ENCODE measurements around the gene SPN.
"Not testable (repeated sequence)": the region's sequence is repeated elsewhere in the genome, so short reads cannot be mapped to it uniquely, and the experiment has no call there.

The SPN gene

GRCh38 chr16:29646947-29647346 is 16.1 kb upstream of the SPN start:
- DNase-seq: no peak

DNA sequence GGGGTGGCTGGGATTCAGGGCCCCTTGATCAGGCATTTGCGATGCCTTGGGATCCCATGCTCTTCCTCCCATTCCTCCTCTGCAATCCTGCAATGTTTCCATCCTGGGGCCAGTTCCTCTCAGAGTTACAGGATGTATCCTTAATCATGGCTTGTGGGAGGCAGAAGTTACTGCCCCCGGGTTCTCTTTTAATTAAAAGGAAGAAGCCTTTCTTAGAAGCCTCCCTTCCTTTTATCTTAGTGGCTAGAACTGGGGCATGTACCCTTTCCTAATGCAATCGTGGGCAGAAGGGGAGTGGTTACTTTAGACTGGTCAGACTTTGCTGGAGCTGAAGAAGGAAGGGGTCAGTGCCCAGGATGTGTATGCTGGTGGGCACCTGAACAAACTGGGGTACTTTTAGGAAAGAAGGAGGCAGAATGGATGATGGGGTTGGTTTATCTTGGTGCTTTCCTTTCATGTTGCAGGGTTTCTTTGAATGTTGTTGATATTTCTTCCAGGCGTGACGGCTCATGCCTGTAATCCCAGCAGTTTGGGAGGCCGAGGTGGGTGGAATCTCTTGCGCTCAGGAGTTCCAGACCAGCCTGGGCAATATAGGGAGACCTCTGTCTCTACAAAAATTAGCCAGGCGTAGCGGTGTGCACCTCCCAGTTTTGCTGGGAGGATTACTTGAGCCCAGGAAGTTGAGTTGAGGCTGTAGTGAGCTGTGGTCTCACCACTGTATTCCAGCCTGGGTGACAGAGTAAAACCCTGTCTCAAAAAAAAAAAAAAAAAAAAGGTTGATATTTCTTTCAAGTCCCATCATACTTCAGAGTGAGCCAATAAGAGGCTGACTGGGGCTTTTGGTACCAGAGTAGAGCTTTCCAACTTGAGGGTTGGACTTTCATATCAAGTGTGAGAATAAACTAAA is 13.2 kb upstream of the SPN start:
- no peak for DNase-seq

GRCh38 chr16:29650771-29651170 is 12.3 kb upstream of the SPN start:
- DNase-seq: no peak

- DNase-seq: no peak
Observed at GRCh38 chr16:29651774-29652349, 11.2 kb upstream of the SPN start.

GRCh38 chr16:29653471-29653870 is 9.6 kb upstream of the SPN start:
- DNase-seq: no peak

- not testable (repeated sequence) for DNase-seq
Observed at GRCh38 chr16:29653890-29654289, 9.2 kb upstream of the SPN start.

DNA sequence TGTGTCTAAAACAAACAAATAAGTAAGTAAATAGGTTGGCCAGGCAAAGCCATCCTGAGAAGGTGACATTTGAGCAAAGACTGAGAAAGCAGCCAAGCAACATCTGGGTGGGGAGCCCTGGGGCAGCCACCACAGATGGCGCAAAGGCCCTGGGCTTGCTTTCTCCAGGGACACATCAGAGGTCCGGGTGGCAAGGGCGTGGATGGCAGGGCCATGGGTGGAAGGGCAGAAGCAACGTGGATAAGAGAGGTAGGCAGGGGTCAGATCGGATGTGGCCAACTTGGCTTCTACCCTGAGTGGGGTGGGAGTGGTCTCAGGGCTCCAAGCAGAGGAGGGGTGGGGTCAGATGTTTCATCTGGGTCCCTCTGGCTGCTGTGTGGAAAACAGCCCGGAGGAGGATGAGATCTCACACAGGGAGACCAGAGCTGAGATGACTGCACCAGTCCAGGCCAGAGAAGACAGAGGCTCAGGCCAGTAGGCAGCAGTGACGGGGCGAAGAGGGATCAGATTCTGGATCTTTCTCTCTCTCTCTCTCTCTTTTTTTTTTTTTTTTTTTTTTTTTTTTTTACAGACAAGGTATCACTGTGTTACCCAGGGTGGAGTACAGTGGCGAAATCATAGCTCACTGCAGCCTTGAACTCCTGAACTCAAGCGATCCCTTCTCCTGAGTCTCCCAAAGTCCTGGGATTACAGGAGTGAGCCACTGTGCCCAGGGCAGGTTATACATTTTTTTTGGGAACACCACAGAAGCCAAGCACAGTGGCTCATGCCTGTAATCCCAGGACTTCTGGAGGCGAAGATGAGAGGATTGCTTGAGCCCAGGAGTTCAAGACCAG is 6.1 kb upstream of the SPN start:
- DNase-seq: no peak

- DNase-seq: no peak
Observed at GRCh38 chr16:29658705-29659104, 4.3 kb upstream of the SPN start.

GRCh38 chr16:29662000-29662728 is 883 bp upstream of the SPN start:
- DNase-seq: no peak

GRCh38 chr16:29662729-29663015 is 375 bp upstream of the SPN start:
- peak; percentile 75 for DNase-seq

- peak; percentile 75 for DNase-seq
Observed at GRCh38 chr16:29663807-29664090, 702 bp downstream of the SPN start.

DNA sequence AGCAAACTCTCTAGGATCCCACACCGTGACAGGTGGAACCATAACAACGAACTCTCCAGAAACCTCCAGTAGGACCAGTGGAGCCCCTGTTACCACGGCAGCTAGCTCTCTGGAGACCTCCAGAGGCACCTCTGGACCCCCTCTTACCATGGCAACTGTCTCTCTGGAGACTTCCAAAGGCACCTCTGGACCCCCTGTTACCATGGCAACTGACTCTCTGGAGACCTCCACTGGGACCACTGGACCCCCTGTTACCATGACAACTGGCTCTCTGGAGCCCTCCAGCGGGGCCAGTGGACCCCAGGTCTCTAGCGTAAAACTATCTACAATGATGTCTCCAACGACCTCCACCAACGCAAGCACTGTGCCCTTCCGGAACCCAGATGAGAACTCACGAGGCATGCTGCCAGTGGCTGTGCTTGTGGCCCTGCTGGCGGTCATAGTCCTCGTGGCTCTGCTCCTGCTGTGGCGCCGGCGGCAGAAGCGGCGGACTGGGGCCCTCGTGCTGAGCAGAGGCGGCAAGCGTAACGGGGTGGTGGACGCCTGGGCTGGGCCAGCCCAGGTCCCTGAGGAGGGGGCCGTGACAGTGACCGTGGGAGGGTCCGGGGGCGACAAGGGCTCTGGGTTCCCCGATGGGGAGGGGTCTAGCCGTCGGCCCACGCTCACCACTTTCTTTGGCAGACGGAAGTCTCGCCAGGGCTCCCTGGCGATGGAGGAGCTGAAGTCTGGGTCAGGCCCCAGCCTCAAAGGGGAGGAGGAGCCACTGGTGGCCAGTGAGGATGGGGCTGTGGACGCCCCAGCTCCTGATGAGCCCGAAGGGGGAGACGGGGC is 1.3 kb downstream of the SPN start:
- peak; percentile 79 for DNase-seq

DNA sequence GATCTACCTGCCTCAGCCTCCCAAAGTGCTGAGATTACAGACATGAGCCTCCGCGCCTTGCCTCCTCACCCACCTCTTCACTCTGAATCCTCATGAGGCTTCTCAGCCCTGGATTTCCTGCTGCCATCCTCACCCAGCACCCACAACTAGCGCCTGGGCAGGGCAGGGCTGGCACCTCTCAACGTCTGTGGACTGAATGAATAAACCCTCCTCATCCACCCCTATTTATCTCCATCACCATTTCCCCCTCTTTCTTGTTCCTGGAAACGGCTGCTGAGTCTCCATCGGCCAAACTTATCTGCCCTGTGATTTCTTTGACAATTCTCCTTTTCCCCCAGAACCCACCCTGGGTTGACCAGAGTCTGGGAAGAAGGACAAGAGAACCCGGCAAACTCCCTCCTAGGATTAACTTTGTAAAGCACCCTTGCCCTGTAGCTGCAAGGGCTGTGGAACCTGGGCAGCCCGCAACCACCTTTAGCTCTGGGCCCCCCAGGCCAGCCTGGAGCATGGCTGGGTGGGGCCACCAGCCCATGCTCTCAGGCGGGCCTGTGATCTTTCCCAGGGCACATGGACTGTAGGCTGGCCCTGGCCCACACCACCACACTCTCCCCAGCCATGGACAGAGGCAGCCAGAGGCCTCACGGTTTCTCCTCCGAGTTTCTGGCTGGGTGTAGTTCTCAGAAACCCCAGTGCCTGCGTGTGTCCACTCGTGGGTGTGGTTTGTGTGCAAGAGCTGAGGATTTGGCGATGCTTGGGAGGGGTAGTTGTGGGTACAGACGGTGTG is 2.4 kb downstream of the SPN start:
- peak; percentile 76 for DNase-seq

GRCh38 chr16:29667322-29667610 is 4.2 kb downstream of the SPN start:
- not testable (repeated sequence) for DNase-seq

DNA sequence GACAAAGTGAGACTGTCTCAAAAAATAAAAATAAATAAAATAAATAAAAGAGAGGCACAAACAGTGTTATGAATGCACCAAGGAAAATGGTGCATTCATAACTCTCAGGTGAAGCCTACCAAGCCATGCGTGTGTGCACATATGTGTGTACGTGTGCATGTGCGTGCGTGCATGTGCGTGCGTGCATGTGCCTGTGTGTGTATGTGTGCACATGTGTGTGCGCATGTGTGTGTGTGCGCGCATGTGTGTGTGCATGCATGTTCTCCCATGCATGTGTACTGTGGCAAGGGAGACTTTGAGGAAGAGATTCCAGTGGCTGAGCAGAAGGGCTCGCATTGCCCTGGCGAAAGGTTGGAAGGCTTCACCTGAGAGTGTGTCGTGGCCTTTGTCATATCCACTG is 4.7 kb downstream of the SPN start:
- DNase-seq: no peak

- no peak for DNase-seq
Observed at GRCh38 chr16:29668267-29668666, 5.2 kb downstream of the SPN start.

GRCh38 chr16:29673501-29673900 is 10.5 kb downstream of the SPN start:
- DNase-seq: no peak

GRCh38 chr16:29674188-29674587 is 11.1 kb downstream of the SPN start:
- DNase-seq: no peak

- DNase-seq: no peak
Observed at GRCh38 chr16:29675811-29676643, 13.0 kb downstream of the SPN start.

GRCh38 chr16:29676989-29677785 is 14.1 kb downstream of the SPN start:
- DNase-seq: no peak
